NCI-H774 (cell line): ENCODE data around the gene LATS2.

Source experiments
- DNase-seq: peaks from one replicate; lab custom pipeline; 2025; lab: John Stamatoyannopoulos, UW

Gene LATS2

GRCh38 chr13:21047591-21048282, 13.6 kb downstream of the LATS2 start:
- no peak for DNase-seq

- DNase-seq: no peak
These were observed 14.3 kb downstream of the LATS2 start for GRCh38 chr13:21047087-21047486.

GRCh38 chr13:21046203-21046602, 15.2 kb downstream of the LATS2 start:
- DNase-seq: no peak

GRCh38 chr13:21045100-21045499, 16.3 kb downstream of the LATS2 start:
- DNase-seq: no peak

- no peak for DNase-seq
These were observed 17.5 kb downstream of the LATS2 start for GRCh38 chr13:21043898-21044297.

GRCh38 chr13:21040120-21040826, 21.1 kb downstream of the LATS2 start:
- no peak for DNase-seq

- no peak for DNase-seq
These were observed 22.1 kb downstream of the LATS2 start for GRCh38 chr13:21039097-21039800.

GRCh38 chr13:21037656-21038055, 23.7 kb downstream of the LATS2 start:
- DNase-seq: no peak

GRCh38 chr13:21035498-21035897, 25.9 kb downstream of the LATS2 start:
- no peak for DNase-seq

GRCh38 chr13:21034603-21035191, 26.7 kb downstream of the LATS2 start:
- DNase-seq: no peak

- DNase-seq: no peak
These were observed 27.4 kb downstream of the LATS2 start for GRCh38 chr13:21033856-21034602.

GRCh38 chr13:21033212-21033840, 28.1 kb downstream of the LATS2 start:
- no peak for DNase-seq

- no peak for DNase-seq
These were observed 28.7 kb downstream of the LATS2 start for GRCh38 chr13:21032656-21033055.

- DNase-seq: no peak
These were observed 29.7 kb downstream of the LATS2 start for GRCh38 chr13:21031594-21032275.

- no peak for DNase-seq
These were observed 35.8 kb downstream of the LATS2 start for GRCh38 chr13:21025539-21025938.

GRCh38 chr13:21022056-21022979, 39.1 kb downstream of the LATS2 start:
- no peak for DNase-seq

GRCh38 chr13:21020581-21020980, 40.8 kb downstream of the LATS2 start:
- no peak for DNase-seq

GRCh38 chr13:21020176-21020575, 41.2 kb downstream of the LATS2 start:
- DNase-seq: no peak

- DNase-seq: no peak
These were observed 43.2 kb downstream of the LATS2 start for GRCh38 chr13:21018220-21018619.

GRCh38 chr13:21016487-21016886, 44.9 kb downstream of the LATS2 start:
- DNase-seq: no peak
